Measurements from ENCODE around the gene LYAR.

DNA sequence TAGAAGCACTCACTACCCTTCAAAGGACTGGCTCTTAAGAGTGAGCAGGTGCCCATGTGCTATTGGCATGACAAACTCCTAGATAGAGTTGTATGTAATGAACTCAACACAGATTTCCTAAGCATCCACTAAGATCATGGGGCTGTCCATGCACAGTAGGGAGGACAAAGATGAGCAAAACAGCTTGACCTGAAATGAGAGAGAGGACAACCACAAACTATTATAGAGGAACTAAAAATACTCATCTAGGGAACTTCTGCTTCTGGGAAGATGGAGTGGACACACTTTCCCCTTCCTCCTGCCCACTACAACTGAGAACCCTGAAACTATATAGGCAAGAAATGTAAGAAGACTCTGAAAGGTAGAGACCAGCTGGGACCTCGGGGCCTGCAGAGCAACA, 21.2 kb downstream of the LYAR start:
- no peak for TF ChIP-seq CTCF (IDR thresholded peaks at IDR 0.05)
- no peak for TF ChIP-seq POLR2A (IDR thresholded peaks at IDR 0.05)

All from tibial nerve (tissue), 3 donors.